Ramos (cell line): ENCODE data around the gene SEMA4B.
"Not testable (repeated sequence)": the region's sequence is repeated elsewhere in the genome, so short reads cannot be mapped to it uniquely, and the experiment has no call there.

Source experiments
- in situ Hi-C: fragments of 300-500 bp; cut with MboI; formaldehyde crosslinking; loops from one replicate; pipeline ENCODE4 v1.14.3; 2022; ENCODE audit warnings: low sequenced_read_pairs; ENCODE audit not compliant: unreplicated experiment

SEMA4B gene

GRCh38 chr15:90178468-90179435, 22.4 kb upstream of the SEMA4B start:
- in situ Hi-C loops: no loop called here

GRCh38 chr15:90181776-90182175, 19.4 kb upstream of the SEMA4B start:
- in situ Hi-C loops: no loop called here

GRCh38 chr15:90184119-90184785, 16.9 kb upstream of the SEMA4B start:
- in situ Hi-C loops: no loop called here

- in situ Hi-C loops: no loop called here
These were observed 16.1 kb upstream of the SEMA4B start for GRCh38 chr15:90184786-90185704.

GRCh38 chr15:90187257-90187868, 13.8 kb upstream of the SEMA4B start:
- in situ Hi-C loops: no loop called here

GRCh38 chr15:90188065-90188464, 13.1 kb upstream of the SEMA4B start:
- in situ Hi-C loops: not testable (repeated sequence)

- in situ Hi-C loops: no loop called here
These were observed 12.0 kb upstream of the SEMA4B start for GRCh38 chr15:90188914-90189748.

GRCh38 chr15:90189781-90190467, 11.2 kb upstream of the SEMA4B start:
- in situ Hi-C loops: no loop called here

GRCh38 chr15:90190606-90191343, 10.4 kb upstream of the SEMA4B start:
- in situ Hi-C loops: no loop called here

GRCh38 chr15:90191344-90191687, 9.8 kb upstream of the SEMA4B start:
- in situ Hi-C loops: no loop called here

- in situ Hi-C loops: no loop called here
These were observed 9.2 kb upstream of the SEMA4B start for GRCh38 chr15:90191794-90192509.

GRCh38 chr15:90192961-90193786, 8.0 kb upstream of the SEMA4B start:
- in situ Hi-C loops: no loop called here

GRCh38 chr15:90194655-90195054, 6.5 kb upstream of the SEMA4B start:
- in situ Hi-C loops: no loop called here

- in situ Hi-C loops: no loop called here
These were observed 498 bp upstream of the SEMA4B start for GRCh38 chr15:90200534-90201129.

GRCh38 chr15:90201944-90202375, 830 bp downstream of the SEMA4B start:
- in situ Hi-C loops: no loop called here

GRCh38 chr15:90202929-90203328, 1.8 kb downstream of the SEMA4B start:
- in situ Hi-C loops: no loop called here
